Left kidney (tissue), 2 donors: ENCODE measurements around the gene TDRKH. TPM values are rescaled to one million over a fixed set of nuclear protein-coding genes. Genes with fewer than 3 reads are reported as not detected.
"Not testable (repeated sequence)": the region's sequence is repeated elsewhere in the genome, so short reads cannot be mapped to it uniquely, and the experiment has no call there.

Experiments
- DNase-seq: peaks from one replicate; pipeline ENCODE4 v3.0.0-alpha.2; 2013
- polyA plus RNA-seq: library from polyadenylated mRNA; unstranded; fragments of 120-200 nt; gene quantifications from one replicate; pipeline ENCODE4 v1.2.1, GENCODE V29; 2013; ENCODE audit not compliant: insufficient read length

The TDRKH gene
- polyA plus RNA-seq, 1 donor, result 8.8 TPM

DNA sequence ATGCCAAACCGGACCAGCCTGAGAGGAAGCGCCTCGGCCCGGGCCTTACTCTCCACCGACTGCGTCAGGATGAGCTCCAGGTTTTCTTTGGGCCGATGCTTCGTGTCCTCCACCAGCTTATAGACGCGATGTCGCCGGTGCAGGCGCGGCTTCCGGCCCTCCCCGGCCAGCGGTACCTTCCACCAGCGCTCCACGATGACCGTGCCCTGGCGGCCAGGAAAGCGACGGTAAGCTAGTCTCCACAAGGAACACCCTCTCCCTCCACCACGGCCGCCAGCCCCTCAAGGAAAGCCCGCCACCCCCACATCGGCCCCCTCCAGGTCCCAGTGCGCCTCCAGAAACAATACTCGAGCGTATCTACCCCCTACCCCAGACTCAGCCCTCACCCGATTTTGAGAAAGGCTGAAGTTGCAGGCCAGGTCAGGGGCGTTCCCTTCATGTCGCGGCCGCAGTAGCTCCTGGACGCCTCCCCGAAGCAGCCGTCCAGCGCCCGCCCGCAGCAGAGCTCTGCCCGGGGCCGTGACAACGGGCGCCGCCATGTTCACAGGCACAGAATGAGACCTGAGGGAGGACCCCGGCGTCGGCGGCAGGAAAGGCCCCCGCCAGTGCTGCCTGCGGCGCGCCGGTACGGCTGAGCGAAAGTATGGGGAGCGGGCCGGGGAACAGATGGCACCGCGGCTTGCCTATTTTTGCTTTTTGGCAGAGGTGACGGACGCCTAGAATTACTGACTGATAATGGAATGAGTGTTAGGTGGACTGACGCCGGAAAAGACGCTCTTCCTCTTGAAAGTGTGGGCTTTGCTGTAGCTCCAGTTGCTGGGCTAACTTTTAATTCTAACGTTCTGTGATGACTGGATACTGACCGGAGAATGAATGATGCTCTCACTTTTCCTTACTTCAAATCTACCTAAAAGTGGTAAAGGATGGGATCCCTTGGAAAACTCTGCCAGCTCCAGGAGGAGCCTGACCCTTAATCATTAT, 27.1 kb downstream of the TDRKH start, which contains the start of gene MRPL9:
MRPL9 (minus strand) TSS at position 556 of the 981 bp plus-strand sequence; CDS start at position 539, 17 bp downstream.
- peak; percentile 79 for DNase-seq

DNA sequence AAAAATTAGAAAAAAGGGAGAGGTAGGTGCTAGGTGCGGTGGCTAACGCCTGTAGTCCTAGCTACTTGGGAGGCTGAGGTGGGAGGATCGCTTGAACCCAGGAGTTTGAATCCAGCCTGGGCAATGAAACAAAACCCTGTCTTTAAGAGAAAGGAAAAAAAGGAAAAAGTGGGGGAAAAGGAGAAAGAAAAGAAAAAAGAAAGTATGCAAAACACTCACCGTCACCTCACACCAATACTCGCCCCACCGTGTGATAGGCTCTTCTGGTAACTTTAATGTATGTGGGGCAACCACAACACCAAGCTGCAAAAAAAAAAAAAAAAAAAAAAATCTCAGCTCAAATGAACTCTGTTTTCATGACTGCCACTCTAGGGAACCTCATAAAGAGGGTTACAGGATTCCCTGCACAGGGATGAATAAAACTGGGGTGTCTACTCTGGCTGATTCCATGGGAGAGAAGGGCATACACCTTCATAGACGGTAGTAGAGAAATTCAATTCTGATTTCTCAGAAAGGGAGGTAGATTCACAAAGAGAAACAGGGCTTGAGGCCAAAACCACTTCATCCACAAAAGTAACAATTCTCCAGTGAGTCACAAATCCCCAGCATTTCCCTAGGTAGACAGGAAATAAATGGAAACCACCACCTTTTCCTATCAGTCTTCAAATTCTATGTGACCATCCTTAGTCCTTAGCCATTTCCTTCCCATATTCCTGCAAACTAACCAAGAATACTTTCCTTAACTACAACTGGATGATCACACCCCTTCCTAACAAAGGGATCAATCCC, 29.5 kb downstream of the TDRKH start:
- DNase-seq, result no peak

DNA sequence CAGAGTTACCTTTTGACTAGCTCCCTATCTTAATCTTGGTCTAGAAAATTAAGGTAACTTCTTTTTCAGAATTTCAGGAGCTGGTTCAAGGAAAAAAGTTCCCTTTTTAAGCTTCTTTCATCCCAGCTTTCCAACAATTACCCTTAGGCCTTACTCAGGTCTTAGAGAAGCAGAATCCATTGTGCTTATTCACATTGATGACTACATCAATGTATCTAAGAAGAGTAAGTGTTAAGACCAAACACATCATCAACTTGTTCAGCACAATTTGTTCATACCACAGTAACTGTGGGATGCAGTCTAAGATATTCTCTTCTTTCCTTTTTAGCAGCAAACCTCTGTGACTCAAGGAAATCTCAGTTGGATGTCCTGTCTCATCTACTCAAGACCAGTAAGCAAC, 31.1 kb downstream of the TDRKH start:
- no peak for DNase-seq

DNA sequence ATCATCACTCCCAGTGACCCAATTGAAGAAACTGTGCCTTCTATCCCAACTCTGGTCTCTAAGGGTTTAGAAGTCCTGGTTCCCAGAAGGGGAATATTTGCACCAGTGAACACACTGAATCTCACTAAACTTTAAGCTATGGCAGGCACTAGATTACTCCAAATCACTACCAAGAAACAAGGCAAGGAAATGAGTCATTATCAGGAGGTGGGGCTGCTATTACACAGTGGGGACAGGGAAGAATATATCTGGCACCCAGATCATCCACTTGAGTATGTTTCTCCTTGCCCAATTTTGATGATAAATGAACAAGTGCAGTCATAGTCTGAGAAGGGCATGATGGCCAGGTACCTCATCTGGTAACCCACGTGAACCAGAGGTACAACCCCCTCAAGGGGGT, 34.0 kb downstream of the TDRKH start:
- DNase-seq, result no peak

DNA sequence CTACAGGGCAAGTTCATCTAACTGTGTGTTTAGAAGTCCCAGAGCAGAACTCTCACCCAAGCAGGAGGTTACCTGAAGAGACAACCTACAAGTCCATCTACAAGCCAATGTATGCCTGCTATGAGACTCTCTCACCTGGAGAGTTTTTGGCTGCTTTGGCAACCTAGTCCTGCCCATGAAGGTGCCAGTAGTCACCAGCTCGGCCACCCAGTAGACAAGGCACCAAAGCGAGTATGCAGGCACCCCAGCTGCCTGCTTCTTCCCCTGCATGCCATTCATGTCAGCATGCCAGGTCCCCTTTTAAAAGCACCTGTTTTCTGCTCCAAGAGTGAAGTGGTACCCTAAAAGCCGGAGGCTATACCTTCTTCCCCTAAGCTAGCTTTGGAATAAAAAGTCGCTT, 48.8 kb downstream of the TDRKH start:
- DNase-seq, result no peak

GRCh38 chr1:151739590-151740355, 50.5 kb downstream of the TDRKH start:
- DNase-seq, result no peak

- no peak for DNase-seq
These were observed 52.8 kb downstream of the TDRKH start for GRCh38 chr1:151737479-151737878.

GRCh38 chr1:151737026-151737425, 53.3 kb downstream of the TDRKH start:
- DNase-seq, result no peak

- not testable (repeated sequence) for DNase-seq
These were observed 56.3 kb downstream of the TDRKH start for GRCh38 chr1:151733995-151734394.

- DNase-seq, result no peak
These were observed 57.2 kb downstream of the TDRKH start for GRCh38 chr1:151733126-151733525.

- no peak for DNase-seq
These were observed 60.4 kb downstream of the TDRKH start for GRCh38 chr1:151729966-151730291.

DNA sequence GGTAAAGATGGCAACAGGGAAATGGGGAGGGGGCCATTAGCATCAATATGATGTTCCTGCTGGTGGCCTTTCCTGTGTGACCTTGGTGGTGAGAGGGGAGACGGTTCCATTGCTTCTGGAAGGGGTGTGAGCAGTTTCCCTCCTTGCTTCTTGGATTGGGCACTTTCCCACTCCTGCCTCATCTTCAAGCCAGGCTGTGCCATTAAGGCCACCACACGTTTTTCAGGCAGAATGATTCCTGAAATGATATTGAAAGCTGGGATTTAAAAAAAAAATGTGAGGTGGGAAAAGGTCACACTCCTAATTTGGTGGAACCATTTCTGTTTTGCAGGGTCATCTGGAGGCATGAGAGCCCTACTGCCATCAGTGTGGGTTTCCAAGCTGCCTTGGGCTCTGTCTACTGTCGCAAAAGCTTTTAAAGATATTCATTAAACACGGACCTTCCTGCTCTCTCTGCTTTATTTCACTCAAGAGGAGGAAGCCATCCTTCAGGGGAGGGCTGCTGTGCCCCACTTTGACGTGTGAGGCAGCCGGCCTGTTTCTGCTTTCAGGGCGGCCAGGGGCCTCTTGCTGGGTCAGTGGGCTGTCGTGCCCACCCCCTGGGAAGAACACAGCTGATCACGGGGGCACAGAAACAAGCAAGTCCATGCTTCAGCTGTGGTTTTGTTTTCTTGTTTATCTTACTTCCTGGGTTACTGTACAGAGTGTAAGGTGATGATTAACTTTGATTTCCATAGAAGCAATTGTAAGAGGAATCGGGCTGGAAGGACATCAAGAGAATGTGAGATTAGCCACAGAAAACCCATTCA, 60.9 kb downstream of the TDRKH start:
- no peak for DNase-seq

- DNase-seq, result no peak
These were observed 61.9 kb downstream of the TDRKH start for GRCh38 chr1:151728151-151729054.

DNA sequence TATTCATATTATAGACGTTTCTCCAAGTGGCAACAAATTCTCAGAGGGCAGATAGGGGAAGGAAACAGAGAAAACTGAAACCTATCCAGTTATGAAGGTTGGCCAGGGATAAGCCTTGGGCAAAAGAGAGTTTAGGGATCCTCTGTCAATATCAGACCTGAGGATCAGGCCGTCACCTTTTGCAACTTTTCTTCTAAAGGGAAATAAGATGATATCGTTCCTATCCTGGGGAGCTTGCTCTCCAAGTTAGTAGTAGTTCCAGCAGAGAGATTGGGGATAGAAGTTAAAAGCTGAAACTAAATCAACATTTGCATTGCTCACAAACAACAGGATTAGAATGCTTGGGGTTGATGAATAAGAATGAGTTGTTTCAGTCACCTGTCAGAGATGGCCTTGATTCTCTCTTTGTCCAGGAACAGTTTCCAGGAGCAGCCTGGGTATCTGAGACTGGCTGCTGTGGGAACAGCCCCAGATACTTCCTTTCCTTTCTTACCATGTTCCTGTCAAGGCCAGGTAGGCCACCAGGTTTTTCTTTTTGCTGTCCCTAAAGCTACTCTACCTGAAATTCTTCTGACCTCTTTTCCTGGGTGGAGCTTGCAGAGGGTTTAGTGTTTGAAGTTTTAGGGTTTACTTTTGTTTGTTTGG, 66.5 kb downstream of the TDRKH start:
- no peak for DNase-seq

Other genes with a start within 250 kb of the TDRKH start
- 29.5 TPM for gene SNX27, start 178.4 kb downstream of the TDRKH start, polyA plus RNA-seq
- 0.33 TPM for gene CELF3, start 73.7 kb downstream of the TDRKH start, polyA plus RNA-seq
- 0.43 TPM for gene RIIAD1, start 69.0 kb downstream of the TDRKH start, polyA plus RNA-seq
- 124 TPM for gene MRPL9, start 27.0 kb downstream of the TDRKH start, polyA plus RNA-seq
- not detected for gene LINGO4, start 14.9 kb upstream of the TDRKH start, polyA plus RNA-seq
- gene RORC, start 41.3 kb upstream of the TDRKH start, polyA plus RNA-seq, result 0.80 TPM
- 0.20 TPM for gene C2CD4D, start 49.3 kb upstream of the TDRKH start, polyA plus RNA-seq
- gene THEM5, start 63.2 kb upstream of the TDRKH start, polyA plus RNA-seq, result 0.52 TPM
- 56.3 TPM for gene THEM4, start 119.0 kb upstream of the TDRKH start, polyA plus RNA-seq
- 190 TPM for gene S100A10, start 203.4 kb upstream of the TDRKH start, polyA plus RNA-seq
- gene S100A11, start 246.5 kb upstream of the TDRKH start, polyA plus RNA-seq, result 218 TPM